GM19455 (cell line): Measurements from ENCODE around the gene ATP5F1B.

Experiments used
- ATAC-seq: cut with Tn5 transposase; IDR thresholded peaks from one replicate; pipeline ENCODE4 v1.9.1; 2021; ENCODE audit not compliant: unreplicated experiment

Gene ATP5F1B

GRCh38 chr12:56626701-56627100 lies 19.1 kb downstream of the ATP5F1B start:
- no peak for ATAC-seq

GRCh38 chr12:56622535-56622934 lies 23.2 kb downstream of the ATP5F1B start:
- ATAC-seq: no peak

GRCh38 chr12:56616925-56617324 lies 28.9 kb downstream of the ATP5F1B start:
- no peak for ATAC-seq

GRCh38 chr12:56616244-56616643 lies 29.5 kb downstream of the ATP5F1B start:
- ATAC-seq: no peak

- ATAC-seq: no peak
Observed at GRCh38 chr12:56614627-56615026, 31.2 kb downstream of the ATP5F1B start.

- no peak for ATAC-seq
Observed at GRCh38 chr12:56604355-56604754, 41.4 kb downstream of the ATP5F1B start.

- no peak for ATAC-seq
Observed at GRCh38 chr12:56602239-56602638, 43.5 kb downstream of the ATP5F1B start.

GRCh38 chr12:56601503-56601902 lies 44.3 kb downstream of the ATP5F1B start:
- ATAC-seq: no peak

- ATAC-seq: no peak
Observed at GRCh38 chr12:56600753-56601152, 45.0 kb downstream of the ATP5F1B start.

- ATAC-seq: no peak
Observed at GRCh38 chr12:56599797-56600196, 46.0 kb downstream of the ATP5F1B start.

GRCh38 chr12:56599041-56599440 lies 46.7 kb downstream of the ATP5F1B start:
- ATAC-seq: no peak

- no peak for ATAC-seq
Observed at GRCh38 chr12:56596815-56597214, 49.0 kb downstream of the ATP5F1B start.

GRCh38 chr12:56593909-56594621 lies 51.7 kb downstream of the ATP5F1B start:
- no peak for ATAC-seq

GRCh38 chr12:56591961-56592360 lies 53.8 kb downstream of the ATP5F1B start:
- no peak for ATAC-seq

GRCh38 chr12:56591126-56591525 lies 54.7 kb downstream of the ATP5F1B start:
- no peak for ATAC-seq

GRCh38 chr12:56590237-56590830 lies 55.5 kb downstream of the ATP5F1B start:
- ATAC-seq: no peak

GRCh38 chr12:56589783-56590182 lies 56.0 kb downstream of the ATP5F1B start:
- ATAC-seq: no peak
